ENCODE measurements around the gene GEMIN7.
"Not testable (repeated sequence)": the region's sequence is repeated elsewhere in the genome, so short reads cannot be mapped to it uniquely, and the experiment has no call there.

The GEMIN7 gene

DNA sequence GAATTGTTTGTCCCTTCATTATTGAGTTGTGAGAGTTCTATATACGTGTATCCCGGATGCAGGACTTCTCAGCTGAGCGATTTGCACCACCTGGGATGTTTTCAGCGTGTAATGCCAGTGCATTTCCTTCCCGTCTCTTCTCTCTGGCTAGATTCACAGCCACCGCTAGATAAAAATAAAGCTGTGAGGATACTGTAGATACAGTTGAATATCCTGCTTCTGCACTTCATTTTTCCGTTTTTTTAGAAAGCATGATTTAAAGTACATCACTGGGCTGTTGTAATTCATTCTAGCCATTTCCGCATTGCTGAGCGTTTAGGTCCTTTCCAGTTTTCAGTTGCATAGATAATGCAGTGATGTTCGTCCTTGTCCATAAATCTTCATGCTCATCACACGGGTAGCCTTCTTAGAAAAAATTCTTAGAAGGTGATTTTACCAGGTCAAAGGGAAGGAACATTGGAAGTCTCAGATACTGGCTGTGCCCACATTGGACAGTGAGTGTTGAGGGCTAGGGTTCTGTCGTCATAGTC, 28.6 kb downstream of the GEMIN7 start:
- DNase-seq: no peak

DNA sequence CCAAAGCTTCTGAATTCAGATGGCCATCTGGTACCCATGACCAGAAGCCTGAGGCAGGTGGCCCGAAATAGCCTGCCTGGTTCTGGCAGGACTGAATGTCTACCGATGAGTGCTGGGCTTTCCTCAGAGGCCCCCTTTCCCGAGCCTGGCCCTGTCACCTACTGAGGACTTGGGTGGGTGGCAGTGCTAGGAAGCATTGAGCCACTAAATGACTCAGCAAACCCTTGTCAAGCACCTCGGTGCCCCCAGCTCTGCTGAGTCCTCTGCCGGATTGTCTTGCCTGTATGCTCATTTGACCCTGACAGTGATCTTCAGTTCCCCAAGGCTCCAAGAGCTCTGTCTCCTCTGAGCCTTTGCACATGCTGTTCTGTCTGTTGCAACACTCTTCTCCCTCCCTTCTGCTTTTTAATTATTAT, 31.8 kb downstream of the GEMIN7 start:
- no peak for DNase-seq

DNA sequence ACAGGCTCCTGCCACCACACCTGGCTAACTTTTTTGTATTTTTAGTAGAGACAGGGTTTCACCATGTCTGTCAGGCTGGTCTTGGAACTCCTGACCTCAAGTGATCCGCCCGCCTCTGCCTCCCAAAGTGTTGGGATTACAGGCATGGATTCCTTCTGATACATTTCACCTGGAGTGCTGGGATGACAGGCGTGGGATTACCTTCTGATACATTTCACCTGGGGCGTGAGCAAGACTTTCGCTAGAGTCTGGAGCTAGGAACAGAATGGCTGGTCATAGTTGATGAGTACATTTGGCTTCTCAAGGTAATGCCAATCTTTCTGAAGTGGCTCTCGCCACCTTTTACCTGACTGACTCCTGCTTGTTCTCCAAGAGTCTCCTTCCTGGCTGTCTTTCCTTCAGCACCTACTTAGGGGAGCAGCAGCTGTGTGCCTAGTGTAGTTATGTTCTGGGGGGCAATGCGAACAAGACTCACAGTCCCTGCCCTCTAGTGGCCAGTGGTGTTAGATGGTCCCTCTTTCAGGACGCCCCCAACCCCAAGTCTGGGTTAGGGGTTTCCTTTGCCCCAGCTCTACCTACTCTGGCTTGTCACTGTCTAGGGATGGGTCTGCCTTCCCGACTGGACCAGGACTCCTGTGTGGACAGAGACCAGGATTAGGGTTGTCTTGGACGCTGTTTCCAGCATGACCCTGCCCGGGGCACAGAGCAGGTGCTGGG, 33.2 kb downstream of the GEMIN7 start:
- no peak for DNase-seq

DNA sequence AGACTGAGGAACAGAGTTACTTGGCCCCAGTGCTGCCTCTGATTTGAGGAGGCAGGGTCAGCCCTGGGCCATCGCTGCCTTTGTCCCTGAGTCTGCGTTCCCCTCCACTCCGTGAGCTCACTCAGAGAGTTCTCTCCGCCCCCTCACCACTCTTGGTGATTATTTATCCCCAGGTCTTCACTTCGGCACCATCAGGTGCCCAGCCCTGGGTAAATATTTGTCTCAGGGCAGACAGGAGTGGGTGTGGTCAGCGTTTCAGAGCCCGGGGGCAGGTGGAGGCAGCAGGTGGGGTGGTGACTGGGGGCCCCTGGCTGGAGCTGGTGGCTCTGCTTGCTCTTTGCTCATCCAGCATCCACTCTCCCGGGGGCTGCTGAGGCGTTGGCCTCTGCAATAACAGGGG, 34.6 kb downstream of the GEMIN7 start:
- DNase-seq: no peak

DNA sequence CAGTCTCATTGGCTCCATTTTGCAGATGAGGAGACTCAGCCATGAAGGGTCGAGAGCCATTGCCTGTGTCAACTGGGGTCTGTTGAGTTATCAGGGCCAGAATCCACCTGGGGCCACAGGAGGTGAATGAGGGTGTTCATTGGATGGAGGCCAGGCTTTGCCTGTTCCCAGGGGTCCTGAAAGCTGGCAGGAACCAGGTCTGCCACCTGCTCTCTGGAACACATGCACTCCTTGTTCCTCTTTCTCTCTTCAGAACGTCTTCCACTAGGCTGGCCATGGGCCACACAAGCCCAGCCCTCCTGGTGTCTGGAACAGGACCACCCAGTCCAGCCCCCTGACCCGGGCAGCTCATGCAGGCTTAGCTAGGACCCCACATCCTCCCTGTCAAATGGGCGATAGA, 35.1 kb downstream of the GEMIN7 start:
- no peak for DNase-seq

DNA sequence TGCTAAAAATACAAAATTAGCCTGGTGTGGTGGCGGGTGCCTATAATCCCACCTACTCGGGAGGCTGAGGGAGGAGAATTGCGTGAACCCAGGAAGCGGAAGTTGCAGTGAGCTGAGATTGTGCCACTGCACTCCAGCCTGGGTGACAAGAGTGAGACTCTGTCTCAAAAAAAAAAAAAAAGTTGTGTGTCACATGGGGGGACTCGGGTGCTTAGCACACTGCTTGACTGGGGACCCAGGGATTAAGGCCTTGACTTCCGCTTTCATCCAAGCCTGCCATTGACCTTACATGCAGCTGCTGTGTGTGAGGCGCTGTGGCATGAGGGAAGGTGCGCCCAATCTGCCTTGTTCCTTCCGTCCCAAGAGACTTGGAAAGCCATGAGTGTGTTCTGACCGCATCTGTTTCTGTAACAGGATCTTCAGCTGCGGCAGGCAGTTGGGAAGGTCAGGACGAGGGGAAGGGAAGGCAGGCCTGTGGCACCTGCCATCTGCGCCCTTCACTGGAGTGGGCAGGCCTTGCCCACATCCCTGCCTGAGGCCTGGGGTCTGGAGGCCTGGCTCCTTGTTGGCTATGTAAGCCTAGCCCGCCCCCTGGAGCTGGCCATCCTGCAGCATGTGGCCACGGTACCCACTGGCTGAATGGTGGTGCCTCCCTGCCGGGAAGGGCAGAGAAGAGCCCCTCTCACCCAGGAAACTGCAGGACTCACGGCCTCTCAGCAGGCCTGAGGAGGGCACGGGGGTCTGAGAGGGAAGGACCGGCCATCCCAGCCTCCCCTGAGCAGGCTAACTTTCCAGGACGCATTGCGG, 37.0 kb downstream of the GEMIN7 start:
- DNase-seq: no peak

DNA sequence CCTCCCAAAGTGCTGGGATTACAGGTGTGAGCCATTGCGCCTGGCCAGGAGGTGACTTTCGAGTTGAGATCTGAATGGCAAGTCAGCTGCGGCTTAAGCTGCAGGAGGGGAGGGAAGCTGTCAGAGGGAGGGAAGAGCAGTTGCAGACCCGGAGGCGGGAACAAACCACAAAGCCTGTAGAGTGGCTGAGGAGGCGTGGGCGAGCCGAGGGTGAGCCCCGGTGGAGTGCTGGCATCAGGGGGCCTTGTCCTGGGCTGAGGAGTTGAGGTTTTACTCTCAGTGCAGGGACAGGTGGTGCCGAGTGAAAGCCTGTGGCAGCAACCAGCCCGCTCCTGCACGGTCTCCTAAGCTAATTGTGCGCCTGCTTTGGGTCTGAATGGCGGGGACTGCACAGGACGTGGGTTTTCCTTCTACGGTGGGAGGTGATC, 38.1 kb downstream of the GEMIN7 start:
- peak; percentile 65 for DNase-seq

DNA sequence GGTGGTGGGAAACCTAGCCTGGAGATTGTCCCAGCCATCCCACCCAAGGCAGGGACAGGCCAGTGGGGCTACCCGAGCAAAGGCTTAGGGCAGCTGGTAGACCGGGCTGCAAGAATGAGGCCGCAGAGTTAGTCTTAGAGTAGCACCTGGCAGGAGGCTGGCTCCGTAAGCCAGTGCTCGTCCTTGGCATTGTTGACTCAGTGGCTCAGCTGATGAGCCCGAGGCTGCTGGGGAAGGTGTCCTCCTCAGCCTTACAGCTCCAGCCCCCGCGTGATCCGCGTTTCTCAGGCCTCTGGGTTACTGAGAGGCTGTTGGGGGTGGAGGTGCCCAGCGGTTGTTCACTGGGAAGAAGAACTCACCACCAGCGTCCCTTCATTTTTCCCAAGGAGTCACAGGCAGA, 38.6 kb downstream of the GEMIN7 start:
- DNase-seq: no peak

DNA sequence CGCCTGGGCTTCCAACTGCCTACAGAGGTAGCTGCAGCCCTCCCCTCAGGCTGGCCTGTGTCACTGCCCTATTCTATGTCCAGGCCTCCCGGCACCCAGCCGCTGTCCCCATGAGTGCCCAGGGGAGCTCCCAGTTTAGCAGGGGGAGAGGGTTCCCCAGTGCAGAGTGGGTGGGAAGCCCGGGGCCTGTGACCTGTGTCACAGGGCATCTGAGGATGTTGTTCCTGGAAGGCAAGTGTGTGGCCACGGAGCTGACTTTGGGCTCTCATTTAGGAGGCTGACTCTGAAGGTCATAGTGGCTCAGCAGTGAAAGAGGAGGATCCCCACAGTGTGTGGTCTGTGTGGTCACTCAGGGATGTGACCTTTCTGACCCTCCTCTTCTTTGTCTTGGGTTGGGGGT, 39.0 kb downstream of the GEMIN7 start:
- DNase-seq: no peak

DNA sequence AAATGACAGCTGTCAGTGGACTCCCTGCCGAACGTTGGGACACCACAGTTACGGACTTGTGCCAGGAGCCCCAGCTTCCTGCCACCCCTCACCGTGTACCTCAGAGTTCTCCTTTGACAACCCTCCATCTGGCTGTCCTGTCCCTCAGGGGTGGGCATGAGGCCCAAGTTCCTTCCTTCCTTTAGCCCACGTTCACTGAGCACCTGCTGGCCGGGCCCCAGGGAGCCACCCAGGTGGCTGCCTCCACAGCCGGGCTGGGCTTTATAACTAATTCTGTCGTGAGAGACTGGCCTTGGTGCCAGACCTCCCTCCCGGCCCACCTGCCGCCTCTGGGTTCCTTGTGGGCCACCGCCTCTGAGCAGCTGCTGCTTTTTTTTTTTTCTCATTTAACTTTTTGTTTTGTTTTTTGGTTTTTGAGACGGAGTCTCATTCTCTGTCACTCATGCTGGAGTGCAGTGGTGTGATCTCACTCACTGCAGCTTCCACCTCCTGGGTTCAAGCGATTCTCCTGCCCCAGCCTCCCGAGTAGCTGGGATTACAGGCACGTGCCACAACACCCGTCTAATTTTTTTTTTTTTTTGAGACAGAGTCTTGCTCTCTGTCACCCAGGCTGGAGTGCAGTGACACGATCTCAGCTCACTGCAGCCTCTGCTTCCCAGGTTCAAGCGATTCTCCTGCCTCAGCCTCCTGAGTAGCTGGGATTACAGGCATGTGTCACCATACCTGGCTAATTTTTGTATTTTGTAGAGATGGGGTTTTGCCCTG, 39.7 kb downstream of the GEMIN7 start:
- not testable (repeated sequence) for DNase-seq

DNA sequence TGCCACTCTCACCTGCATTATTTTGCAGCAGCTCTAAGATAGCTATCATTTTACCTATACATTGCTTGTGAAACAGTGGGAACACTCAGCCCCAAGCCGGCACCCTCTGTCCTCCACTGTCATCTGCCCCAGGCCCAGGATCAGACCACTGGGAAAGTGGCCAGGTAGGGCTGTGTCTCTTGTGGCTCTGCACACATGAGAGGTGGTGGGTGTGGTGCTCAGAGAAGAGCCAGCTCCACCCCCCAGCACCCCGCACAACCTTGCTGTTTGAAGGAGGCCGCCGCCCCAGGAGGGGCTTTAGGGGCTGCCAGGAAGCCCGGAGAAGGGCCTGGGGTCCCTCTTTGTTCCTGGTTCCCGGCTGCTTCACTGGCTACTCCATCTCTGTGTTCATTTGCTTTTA, 40.5 kb downstream of the GEMIN7 start:
- no peak for DNase-seq

DNA sequence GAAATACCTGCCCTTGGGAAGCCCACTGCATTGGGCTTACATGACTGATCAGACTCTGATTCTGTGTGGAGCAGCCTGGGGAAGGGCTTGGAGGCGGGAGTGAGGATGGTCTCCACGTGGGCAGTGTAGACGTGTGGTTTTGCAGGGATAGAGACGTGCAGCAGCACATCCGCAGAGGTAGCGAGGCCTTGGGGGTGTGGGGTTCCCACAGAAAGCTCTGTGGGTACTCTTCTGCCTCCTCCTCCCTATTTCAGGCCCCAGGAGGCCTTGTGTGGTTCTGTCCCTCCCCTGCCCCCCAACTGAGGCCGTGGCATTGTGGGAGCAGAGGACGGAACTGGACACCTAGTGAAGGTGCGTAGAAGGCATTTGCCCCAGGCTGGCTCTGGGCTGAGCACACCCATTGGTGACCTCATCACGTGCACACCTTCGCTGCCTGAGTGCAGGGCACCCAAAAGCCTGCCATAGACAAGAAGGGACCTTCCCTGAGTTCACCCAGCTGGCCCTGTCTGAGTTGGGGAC, 42.8 kb downstream of the GEMIN7 start:
- no peak for DNase-seq

DNA sequence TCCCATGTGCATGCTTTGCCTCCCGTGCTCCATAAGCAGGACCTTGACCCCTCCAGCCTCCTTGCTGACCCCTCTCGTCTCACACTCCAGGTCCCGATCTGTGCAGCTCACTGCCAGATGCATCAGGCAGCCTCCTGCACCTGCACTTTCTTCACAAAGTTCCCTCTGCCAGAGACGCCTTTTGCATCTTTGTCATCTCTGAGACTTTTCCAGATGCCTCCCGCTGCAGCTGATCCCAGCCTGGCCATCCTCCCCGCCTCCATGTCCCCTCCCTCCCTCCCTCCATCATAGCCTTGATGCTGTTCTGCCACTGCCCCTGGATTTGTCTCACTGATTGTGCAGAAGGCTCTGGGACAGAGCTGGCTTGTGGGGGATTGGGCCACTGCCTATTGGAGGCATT, 43.8 kb downstream of the GEMIN7 start:
- no peak for DNase-seq

DNA sequence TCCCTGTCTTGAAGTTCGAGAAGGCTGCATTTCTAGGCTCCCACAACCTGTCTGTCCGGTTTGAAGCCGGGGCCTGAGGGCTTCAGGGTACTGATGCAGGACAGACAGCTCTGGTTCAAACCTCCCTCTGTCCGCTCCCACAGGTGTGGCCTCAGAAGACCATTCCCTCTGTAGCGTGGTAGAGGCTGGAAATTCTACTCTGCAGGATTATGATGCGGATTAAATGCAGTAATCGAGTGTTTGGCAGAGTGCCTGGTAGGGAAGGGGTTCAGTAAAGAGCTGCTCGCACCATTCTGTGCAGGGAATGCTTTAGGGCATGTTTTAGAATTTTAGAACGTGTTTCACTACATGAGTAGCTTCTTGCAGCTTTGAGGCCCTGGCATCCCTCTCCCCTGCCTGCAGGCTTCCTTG, 44.4 kb downstream of the GEMIN7 start:
- no peak for DNase-seq

DNA sequence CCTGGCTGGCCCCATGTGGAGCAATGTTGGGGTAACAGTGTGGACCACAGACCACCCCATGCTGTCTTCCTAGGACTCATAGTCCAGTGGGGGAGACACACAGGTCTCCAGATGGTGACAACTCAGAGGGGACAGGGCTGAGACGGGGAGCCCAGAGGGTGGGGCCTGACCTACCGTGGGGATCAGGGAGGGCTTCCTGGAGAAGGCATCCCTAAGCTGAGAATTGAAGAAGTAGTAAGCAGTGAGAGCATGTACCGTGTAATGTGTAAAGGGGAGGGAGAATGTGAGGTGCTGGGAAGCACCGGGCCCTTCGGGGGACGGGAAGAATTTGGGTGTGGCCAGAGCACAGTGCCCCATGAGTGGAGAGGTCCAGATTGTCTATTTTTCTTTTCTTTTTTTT, 45.0 kb downstream of the GEMIN7 start:
- no peak for DNase-seq

DNA sequence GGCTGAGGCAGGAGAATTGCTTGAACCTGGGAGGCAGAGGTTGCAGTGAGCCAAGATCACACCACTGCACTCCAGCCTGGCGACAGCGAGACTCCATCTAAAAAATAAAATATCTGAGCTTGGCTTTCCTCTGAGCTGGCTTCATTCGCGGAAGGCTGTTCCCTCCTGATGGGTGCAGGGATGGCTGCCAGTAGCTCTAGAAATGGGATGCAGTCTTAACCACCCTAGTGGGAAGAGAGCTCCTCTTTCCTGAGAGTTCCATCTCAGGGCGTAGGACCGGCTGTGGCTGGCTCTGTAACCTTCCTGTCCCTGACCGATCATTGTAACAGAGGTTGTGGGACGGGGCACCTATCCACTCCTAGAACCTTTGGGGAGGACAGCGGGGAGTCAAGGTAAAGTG, 46.3 kb downstream of the GEMIN7 start:
- DNase-seq: no peak

DNA sequence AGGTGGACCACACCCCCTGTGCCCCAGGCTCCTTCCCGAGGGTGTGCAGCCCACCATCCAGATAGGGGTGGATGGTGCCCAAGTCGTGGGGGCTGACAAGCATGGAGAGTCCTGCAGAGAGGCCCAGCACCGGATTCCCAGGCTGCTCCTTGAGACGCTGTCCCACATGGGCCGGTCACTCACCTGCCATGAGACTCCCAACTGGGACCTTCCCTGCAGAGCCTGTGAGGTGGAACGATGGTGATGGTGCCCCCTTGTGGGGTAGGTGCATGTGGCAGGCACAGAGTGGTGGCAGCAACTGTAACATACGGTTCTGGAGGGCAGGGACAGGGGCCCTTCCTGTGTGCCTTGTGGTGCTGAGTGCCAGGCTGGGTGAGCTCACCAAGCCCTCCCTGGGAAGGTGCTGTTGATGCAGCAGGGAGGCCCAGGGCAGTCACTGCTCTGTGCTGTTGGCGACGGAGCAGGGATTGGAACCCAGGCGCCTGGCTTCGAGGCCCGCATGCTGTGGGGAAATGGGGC, 47.0 kb downstream of the GEMIN7 start:
- DNase-seq: peak; percentile 73

DNA sequence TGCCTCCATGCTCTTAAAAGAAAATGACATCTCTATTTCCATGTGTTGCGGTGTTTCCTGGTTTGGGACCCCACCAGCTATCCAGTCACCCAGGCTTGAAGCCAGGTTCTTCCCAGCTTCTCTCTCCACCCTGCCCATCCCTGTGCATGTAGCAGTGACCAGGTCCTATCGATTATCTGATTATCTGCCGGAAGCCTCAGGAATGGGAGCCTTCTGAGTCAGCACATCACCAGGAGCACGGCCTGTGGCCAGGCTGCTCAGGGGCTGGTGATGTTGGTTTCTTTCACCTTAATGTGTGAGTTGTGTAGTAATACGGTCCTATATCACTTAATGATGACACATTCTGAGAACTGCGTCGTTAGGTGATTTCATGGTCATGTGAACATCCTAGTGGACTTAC, 47.6 kb downstream of the GEMIN7 start:
- no peak for DNase-seq

DNA sequence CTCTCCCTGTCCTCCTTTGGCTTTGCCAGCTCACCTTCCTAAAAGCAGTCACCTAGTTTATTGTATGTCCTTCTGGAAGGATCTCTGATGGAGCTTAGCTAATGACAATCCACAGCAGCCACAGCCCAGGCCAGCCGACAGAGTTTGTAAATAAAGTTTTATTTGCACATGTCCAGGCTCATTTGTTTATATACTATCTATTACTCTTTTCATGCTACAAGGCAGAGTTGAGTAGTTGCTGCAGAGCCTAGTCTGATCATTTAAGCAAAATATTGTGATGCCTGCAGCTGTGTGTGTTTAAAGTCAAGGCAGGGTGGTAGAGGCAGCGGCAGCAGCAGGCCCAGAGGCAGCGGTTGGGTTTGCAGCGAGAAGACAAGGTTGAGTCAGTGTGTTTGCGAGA, 49.1 kb downstream of the GEMIN7 start:
- DNase-seq: no peak

DNA sequence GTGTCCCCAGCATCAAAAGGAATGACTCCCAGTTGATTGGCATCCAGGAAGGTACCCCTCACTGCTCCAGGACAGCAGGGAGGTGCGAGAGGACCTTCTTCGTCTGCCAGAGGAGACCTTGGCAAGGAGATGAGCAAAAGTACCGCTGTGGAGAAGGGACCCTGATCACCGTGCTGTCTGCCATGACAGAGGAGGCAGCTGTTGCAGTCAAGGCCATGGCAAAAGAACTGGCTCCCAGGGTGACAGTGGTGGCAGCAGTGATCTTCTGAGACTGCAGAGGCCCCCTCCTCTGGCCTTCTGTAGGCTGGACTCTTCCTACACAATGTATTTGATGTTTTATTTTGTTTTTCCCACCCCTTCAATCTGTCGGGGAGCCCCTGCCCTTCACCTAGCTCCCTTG, 49.7 kb downstream of the GEMIN7 start:
- no peak for DNase-seq

DNA sequence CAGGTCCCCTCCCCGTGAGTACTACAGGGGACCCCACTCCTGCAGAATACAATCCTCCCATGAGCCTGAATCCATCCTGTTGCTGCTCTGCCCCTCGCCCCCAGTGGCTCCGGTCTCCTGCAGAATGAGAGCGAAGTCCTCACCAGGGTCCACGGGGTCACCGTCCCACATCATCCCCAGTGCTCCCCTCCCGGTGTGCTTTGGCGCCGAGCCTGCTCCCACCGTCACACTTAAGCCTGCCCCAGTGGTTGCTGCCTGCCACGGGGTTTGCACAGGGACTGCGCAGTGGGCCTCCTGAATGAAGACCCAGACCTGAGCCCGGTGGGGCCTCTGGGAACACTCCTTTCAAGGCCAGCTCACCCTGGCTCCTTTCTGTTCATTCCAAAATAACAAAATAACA, 51.2 kb downstream of the GEMIN7 start:
- no peak for DNase-seq

DNA sequence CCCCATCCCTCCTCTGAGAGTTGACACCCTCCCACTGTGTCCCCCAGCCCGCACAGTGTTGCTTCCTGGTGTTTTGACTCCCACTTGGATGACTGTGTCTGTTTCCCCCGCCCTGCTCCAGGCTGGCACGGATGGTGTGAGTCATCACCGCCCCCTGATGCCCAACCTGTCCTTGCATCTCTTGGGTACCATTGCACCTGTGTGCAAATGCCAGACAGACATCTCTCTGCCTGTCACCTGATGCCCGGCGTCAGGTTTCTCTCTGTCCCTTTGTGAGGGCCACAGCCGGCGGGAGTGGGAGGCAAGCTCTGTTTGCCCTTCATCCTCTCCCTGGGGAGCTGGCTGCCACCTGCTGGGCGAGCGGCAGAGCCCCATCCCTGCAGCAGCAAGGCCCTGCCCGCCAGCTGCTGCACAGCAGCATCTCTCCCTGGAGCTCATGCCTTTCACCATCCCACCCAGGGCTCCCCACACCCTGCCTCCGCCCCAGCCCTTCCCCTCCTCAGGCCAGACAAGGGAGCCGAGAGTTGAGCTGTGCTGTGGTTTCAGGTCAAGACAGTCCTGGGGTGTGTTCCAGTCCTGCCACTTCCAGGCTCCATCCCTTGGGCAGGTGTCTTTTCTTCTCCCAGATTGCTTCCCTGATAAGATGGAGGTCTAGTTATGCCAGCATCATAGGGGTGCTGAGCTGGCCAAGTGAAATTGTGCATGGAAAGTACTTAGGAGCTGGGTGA, 52.0 kb downstream of the GEMIN7 start:
- DNase-seq: no peak
